ENCODE results near the gene SLC39A6. TPM values are rescaled to one million over a fixed set of nuclear protein-coding genes. Genes with fewer than 3 reads are reported as not detected.

Gene SLC39A6
- total and polyA plus RNA-seq, 2 of the 13 experiments (the other 11 are each of a cell fraction or from before 2014, with no cell fraction given) = 41.7 to 59.2 TPM

DNA sequence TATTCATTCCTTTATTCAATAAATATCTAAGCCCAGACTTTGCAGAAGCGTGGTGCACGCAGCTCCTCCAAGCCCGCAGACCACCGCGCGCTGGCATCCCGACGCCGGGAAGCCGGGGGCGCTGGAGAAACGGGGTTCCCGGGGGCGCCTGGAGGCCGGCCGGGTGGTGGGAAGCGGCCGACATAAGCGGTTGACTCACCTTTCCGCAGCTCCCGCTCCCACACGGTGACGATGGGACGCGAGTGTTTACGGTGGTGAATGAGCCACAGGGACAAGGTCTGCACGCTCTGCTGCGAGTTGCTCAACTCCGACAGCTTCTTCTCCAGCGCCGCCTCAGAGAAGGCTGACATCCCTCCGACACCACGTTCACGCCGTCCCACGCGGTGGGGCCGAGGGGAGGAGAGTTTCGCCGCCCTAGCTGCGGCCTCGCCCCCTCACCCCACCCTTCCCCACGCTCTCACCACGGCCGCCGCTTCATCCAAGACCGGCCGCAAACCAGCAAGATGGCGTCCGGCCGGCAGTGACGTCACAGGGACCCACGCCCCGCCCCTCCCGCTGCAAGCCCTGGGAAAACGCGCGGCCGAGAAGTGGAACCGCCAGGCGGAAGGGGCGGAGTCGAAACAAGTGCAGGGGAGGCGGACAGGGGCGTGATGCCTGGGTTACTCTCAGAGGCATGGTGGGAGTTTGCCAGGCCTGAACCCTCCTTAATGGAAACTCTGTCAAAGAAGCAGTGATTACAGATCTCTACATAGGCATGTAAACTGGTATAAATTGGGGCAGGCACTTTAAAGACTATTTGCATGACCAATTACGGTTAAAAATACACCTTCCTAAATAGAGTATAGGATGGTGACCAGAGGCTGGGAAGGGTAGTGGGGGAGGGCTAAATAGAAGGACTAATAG, 61.8 kb downstream of the SLC39A6 start, which contains the start of gene RPRD1A (continued):
- TF ChIP-seq PATZ1 (CRISPR knock-in tag; IDR thresholded peaks at IDR 0.05) (peak; percentile 73; the same call in 1 of the 2 replicates), ZNF530 (CRISPR knock-in tag; IDR thresholded peaks at IDR 0.05; ENCODE audit: low read depth) (no peak), TOPORS (CRISPR knock-in tag; IDR thresholded peaks at IDR 0.05) (no peak), ZKSCAN1 (IDR thresholded peaks at IDR 0.05; ENCODE audit: low read length) (no peak), ZNF782 (CRISPR knock-in tag; IDR thresholded peaks at IDR 0.05; ENCODE audit: borderline replicate concordance) (peak; percentile 47; the same call in 1 of the 2 replicates), ZNF383 (CRISPR knock-in tag; IDR thresholded peaks at IDR 0.05; ENCODE audit: borderline replicate concordance) (no peak), ZNF788 (CRISPR knock-in tag; IDR thresholded peaks at IDR 0.05; ENCODE audit: borderline replicate concordance) (no peak; the same call in 1 of the 2 replicates), ZBTB8A (CRISPR knock-in tag; IDR thresholded peaks at IDR 0.05; ENCODE audit: borderline replicate concordance, low read depth) (no peak), SNRNP70 (IDR thresholded peaks at IDR 0.05; ENCODE audit: low read depth, low read length) (no peak), U2AF1 (optimal IDR thresholded peaks at IDR 0.05; ENCODE audit: low read depth, low read length) (no peak), GFI1 (CRISPR knock-in tag; IDR thresholded peaks at IDR 0.05; ENCODE audit: borderline replicate concordance) (no peak; the same call in 1 of the 2 replicates), ZNF558 (CRISPR knock-in tag; IDR thresholded peaks at IDR 0.05; ENCODE audit: borderline replicate concordance) (peak; percentile 48; the same call in 1 of the 2 replicates), ZNF431 (CRISPR knock-in tag; IDR thresholded peaks at IDR 0.05; ENCODE audit: borderline replicate concordance, low read depth) (peak; percentile 38; the same call in 1 of the 2 replicates), ATF7 (IDR thresholded peaks at IDR 0.05) (peak; percentile 93), ATF7 (CRISPR knock-in tag; IDR thresholded peaks at IDR 0.05) (peak; percentile 93), ATF6 (CRISPR knock-in tag; conservative IDR thresholded peaks at IDR 0.05) (no peak), ZBTB33 (CRISPR knock-in tag; IDR thresholded peaks at IDR 0.05) (no peak), NFKB2 (CRISPR knock-in tag; IDR thresholded peaks at IDR 0.05; ENCODE audit: borderline replicate concordance) (peak; percentile 74; the same call in 1 of the 2 replicates), EED (CRISPR knock-in tag; IDR thresholded peaks at IDR 0.05) (no peak), FLYWCH1 (CRISPR knock-in tag; IDR thresholded peaks at IDR 0.05) (no peak)
- TF ChIP-seq, protein P1, sequence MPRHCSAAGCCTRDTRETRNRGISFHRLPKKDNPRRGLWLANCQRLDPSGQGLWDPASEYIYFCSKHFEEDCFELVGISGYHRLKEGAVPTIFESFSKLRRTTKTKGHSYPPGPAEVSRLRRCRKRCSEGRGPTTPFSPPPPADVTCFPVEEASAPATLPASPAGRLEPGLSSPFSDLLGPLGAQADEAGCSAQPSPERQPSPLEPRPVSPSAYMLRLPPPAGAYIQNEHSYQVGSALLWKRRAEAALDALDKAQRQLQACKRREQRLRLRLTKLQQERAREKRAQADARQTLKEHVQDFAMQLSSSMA (CRISPR knock-in tag; IDR thresholded peaks at IDR 0.05) = no peak
